Measurements from ENCODE around the gene USH1C. TPM values are rescaled to one million over a fixed set of nuclear protein-coding genes. Genes with fewer than 3 reads are reported as not detected.

USH1C gene
- total RNA-seq, 4 donors from 2014 or later = not detected

DNA sequence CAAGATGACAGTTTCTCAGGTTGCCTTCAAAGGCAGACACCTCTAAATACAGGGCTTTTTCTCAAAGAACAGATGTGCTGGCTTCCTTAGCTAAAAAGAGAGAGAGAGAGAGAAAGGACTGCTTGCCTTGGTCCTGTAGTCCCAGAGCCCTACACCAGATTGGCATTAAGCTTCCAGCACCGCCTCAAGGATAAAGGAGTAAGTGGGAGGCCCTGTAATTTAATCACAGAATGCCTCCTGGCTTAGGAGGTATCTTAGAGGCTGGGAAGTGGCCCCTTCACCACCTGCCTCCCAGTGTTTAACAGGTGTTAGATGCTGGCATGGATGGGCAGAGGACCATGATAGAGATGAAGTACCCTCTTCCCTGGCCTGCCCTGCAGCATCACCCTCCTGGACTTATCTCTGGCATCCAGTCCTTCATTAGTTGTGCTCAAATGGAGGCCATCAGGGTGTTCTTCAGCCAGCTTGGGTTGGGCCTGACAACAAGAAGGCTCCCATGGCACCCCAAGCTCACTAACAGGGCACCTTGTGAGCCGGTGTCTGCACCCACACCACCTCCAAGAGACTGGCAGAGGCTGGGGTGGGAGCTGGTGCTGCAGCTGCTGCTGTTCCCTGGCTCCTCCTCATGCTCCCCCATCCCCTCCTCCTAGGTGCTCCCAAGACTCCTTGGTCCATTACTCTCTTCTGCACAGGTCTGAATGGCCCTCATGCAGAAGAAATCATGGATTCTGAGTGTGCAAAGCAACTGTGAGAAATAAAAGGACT, 100.1 kb downstream of the USH1C start:
- Histone ChIP-seq H3K27me3 (no peaks in the 10 kb centered on the region), H3K27ac (no peak overlapping the region), H3K9me3 (no peaks in the 10 kb centered on the region), H3K36me3 (no peaks in the 10 kb centered on the region), H3K4me3 (no peak overlapping the region), H3K4me1 (no peaks in the 10 kb centered on the region)
- DNase-seq (ENCODE audit: low spot score in 2 of 2) = no peak
- WGBS, 2 donors = 76 to 85% methylated on average over 2 of the region's 2 CpGs
- TF ChIP-seq POLR2A (IDR thresholded peaks at IDR 0.05) (no peak), EP300 (IDR thresholded peaks at IDR 0.05) (no peak)
- TF ChIP-seq, protein P1, sequence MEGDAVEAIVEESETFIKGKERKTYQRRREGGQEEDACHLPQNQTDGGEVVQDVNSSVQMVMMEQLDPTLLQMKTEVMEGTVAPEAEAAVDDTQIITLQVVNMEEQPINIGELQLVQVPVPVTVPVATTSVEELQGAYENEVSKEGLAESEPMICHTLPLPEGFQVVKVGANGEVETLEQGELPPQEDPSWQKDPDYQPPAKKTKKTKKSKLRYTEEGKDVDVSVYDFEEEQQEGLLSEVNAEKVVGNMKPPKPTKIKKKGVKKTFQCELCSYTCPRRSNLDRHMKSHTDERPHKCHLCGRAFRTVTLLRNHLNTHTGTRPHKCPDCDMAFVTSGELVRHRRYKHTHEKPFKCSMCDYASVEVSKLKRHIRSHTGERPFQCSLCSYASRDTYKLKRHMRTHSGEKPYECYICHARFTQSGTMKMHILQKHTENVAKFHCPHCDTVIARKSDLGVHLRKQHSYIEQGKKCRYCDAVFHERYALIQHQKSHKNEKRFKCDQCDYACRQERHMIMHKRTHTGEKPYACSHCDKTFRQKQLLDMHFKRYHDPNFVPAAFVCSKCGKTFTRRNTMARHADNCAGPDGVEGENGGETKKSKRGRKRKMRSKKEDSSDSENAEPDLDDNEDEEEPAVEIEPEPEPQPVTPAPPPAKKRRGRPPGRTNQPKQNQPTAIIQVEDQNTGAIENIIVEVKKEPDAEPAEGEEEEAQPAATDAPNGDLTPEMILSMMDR (IDR thresholded peaks at IDR 0.05) = no peak

Other genes starting within 250 kb of the USH1C start
- 1 to 10 TPM; 1.0 to 2.2 (median 2.0) TPM for gene NCR3LG1, start 192.6 kb downstream of the USH1C start, total RNA-seq
- gene KCNJ11, start 155.8 kb downstream of the USH1C start, total RNA-seq = 10 to 100 TPM in 1 of 4 donors, 1 to 10 TPM in 2, under 1 TPM in 1; 0.59 to 19.7 (median 3.5) TPM
- 1 to 10 TPM; 1.3 to 8.6 (median 5.1) TPM for gene ABCC8, start 67.6 kb downstream of the USH1C start, total RNA-seq
- not detected for gene OTOG, start 2.8 kb upstream of the USH1C start, total RNA-seq
- gene MYOD1, start 175.2 kb upstream of the USH1C start, total RNA-seq = not detected
- gene KCNC1, start 190.4 kb upstream of the USH1C start, total RNA-seq = not detected

All from tibial nerve (tissue), 4 donors.